Measurements from ENCODE around the gene MC5R. TPM values are rescaled to one million over a fixed set of nuclear protein-coding genes. Genes with fewer than 3 reads are reported as not detected.

Gene MC5R
- total RNA-seq, 1 donor from 2014 or later = not detected

GRCh38 chr18:13809531-13810255 lies 14.3 kb upstream of the MC5R start:
- Histone ChIP-seq H3K4me1 (peaks cover 21% of the 10 kb centered on the region), H3K4me2 (peak overlapping the region; percentile 40), H3K9ac (no peak overlapping the region), H3K36me3 (no peaks in the 10 kb centered on the region), H3K4me3 (no peak overlapping the region), H2AFZ (replicated peaks) (no peak overlapping the region), H4K20me1 (ENCODE audit: low read depth) (no peaks in the 10 kb centered on the region), H3K9me3 (ENCODE audit: low read depth) (no peaks in the 10 kb centered on the region), H3K79me2 (ENCODE audit: low read depth) (no peaks in the 10 kb centered on the region), H3K27ac (no peak overlapping the region), H3K27me3 (no peaks in the 10 kb centered on the region), H3F3A (ENCODE audit: low read depth) (peaks cover 4% of the 10 kb centered on the region)
- DNase-seq (ENCODE audit: low spot score) = no peak
- Mint-ChIP-seq H3K27ac (no peak overlapping the region), H3K4me1 (peaks cover 3% of the 10 kb centered on the region), H3K27me3 (ENCODE audit: insufficient read depth, low read depth) (peaks cover 5% of the 10 kb centered on the region), H3K9me3 (no peaks in the 10 kb centered on the region), H3K36me3 (no peaks in the 10 kb centered on the region), H3K4me3 (no peak overlapping the region)
- TF ChIP-seq EZH2phosphoT487 (IDR thresholded peaks at IDR 0.05) (no peak), EZH2 (IDR thresholded peaks at IDR 0.05) (no peak), CTCF (IDR thresholded peaks at IDR 0.05) (no peak)

- H3K4me2 ChIP-seq = no peak overlapping the region
- no peaks in the 10 kb centered on the region for H3K27me3 ChIP-seq
- H3F3A ChIP-seq (ENCODE audit: low read depth) = peaks cover 4% of the 10 kb centered on the region
- H3K79me2 ChIP-seq (ENCODE audit: low read depth) = no peaks in the 10 kb centered on the region
- H2AFZ ChIP-seq (replicated peaks) = no peak overlapping the region
- H3K4me3 Mint-ChIP-seq = no peak overlapping the region
- no peaks in the 10 kb centered on the region for H3K36me3 Mint-ChIP-seq
- H3K27me3 Mint-ChIP-seq (ENCODE audit: insufficient read depth, low read depth) = peaks cover 3% of the 10 kb centered on the region
- H3K4me1 Mint-ChIP-seq = peaks cover 3% of the 10 kb centered on the region
- TF ChIP-seq EZH2phosphoT487 (IDR thresholded peaks at IDR 0.05) = no peak
- no peak for TF ChIP-seq CTCF (IDR thresholded peaks at IDR 0.05)
- no peak for TF ChIP-seq EZH2 (IDR thresholded peaks at IDR 0.05)
- H3K9ac ChIP-seq = no peak overlapping the region
- H3K27ac ChIP-seq = no peak overlapping the region
- H3K9me3 Mint-ChIP-seq = no peaks in the 10 kb centered on the region
- no peak for DNase-seq (ENCODE audit: low spot score)
- no peaks in the 10 kb centered on the region for H3K36me3 ChIP-seq
- H3K9me3 ChIP-seq (ENCODE audit: low read depth) = no peaks in the 10 kb centered on the region
- no peak overlapping the region for H3K27ac Mint-ChIP-seq
- no peaks in the 10 kb centered on the region for H4K20me1 ChIP-seq (ENCODE audit: low read depth)
- H3K4me3 ChIP-seq = no peak overlapping the region
- H3K4me1 ChIP-seq = peaks cover 21% of the 10 kb centered on the region
Measured at GRCh38 chr18:13810950-13811485, 12.9 kb upstream of the MC5R start.

- no peaks in the 10 kb centered on the region for H3K27me3 ChIP-seq
- no peaks in the 10 kb centered on the region for H3K36me3 Mint-ChIP-seq
- no peak overlapping the region for H2AFZ ChIP-seq (replicated peaks)
- no peak for DNase-seq (ENCODE audit: low spot score)
- H3K4me1 Mint-ChIP-seq = peaks cover 3% of the 10 kb centered on the region
- H3K9me3 Mint-ChIP-seq = no peaks in the 10 kb centered on the region
- H3K4me2 ChIP-seq = no peak overlapping the region
- TF ChIP-seq CTCF (IDR thresholded peaks at IDR 0.05) = no peak
- TF ChIP-seq EZH2 (IDR thresholded peaks at IDR 0.05) = no peak
- TF ChIP-seq EZH2phosphoT487 (IDR thresholded peaks at IDR 0.05) = no peak
- H3K4me3 ChIP-seq = no peak overlapping the region
- no peak overlapping the region for H3K27ac ChIP-seq
- peaks cover 21% of the 10 kb centered on the region for H3K4me1 ChIP-seq
- no peaks in the 10 kb centered on the region for H4K20me1 ChIP-seq (ENCODE audit: low read depth)
- H3K79me2 ChIP-seq (ENCODE audit: low read depth) = no peaks in the 10 kb centered on the region
- H3K36me3 ChIP-seq = no peaks in the 10 kb centered on the region
- no peak overlapping the region for H3K27ac Mint-ChIP-seq
- H3F3A ChIP-seq (ENCODE audit: low read depth) = peaks cover 4% of the 10 kb centered on the region
- no peaks in the 10 kb centered on the region for H3K9me3 ChIP-seq (ENCODE audit: low read depth)
- peaks cover 3% of the 10 kb centered on the region for H3K27me3 Mint-ChIP-seq (ENCODE audit: insufficient read depth, low read depth)
- H3K4me3 Mint-ChIP-seq = no peak overlapping the region
- no peak overlapping the region for H3K9ac ChIP-seq
Measured at GRCh38 chr18:13811993-13812392, 12.0 kb upstream of the MC5R start.

All from neural progenitor cell (in vitro differentiated cells).